Fibroblast of lung (primary cell): ENCODE data around the gene DDO. TPM values are rescaled to one million over a fixed set of nuclear protein-coding genes. Genes with fewer than 3 reads are reported as not detected.

Source experiments
- DNase-seq, 2 donors: peaks; one replicate each; pipeline versions ENCODE4 v3.0.0 to v3.0.0-alpha.2; 2010; ENCODE audit warnings: low read depth in 2 of 2
- H2AFZ ChIP-seq: 2 replicates; pipeline ENCODE4 v1.5.1; 2012; ENCODE audit warnings: low read length, control low read depth, inconsistent platforms
- H3K27ac ChIP-seq: 2 replicates; pipeline ENCODE4 v1.5.1; 2011; ENCODE audit warnings: low read length, control low read depth; ENCODE audit not compliant: insufficient read depth
- H3K27me3 ChIP-seq: 2 replicates; pipeline ENCODE4 v1.5.1; 2011; ENCODE audit warnings: mild to moderate bottlenecking, low read length; ENCODE audit not compliant: control insufficient read depth, insufficient read depth
- H3K36me3 ChIP-seq: 2 replicates; pipeline ENCODE4 v1.5.1; 2011; ENCODE audit warnings: low read length; ENCODE audit not compliant: control insufficient read depth, insufficient read depth
- H3K4me1 ChIP-seq: 2 replicates; pipeline ENCODE4 v1.5.1; 2011; ENCODE audit warnings: low read length; ENCODE audit not compliant: control insufficient read depth, insufficient read depth; ENCODE audit errors: extremely low read depth
- H3K4me2 ChIP-seq: 2 replicates; pipeline ENCODE4 v1.5.1; 2011; ENCODE audit warnings: low read length, control low read depth; ENCODE audit not compliant: insufficient read depth; ENCODE audit errors: extremely low read depth
- H3K4me3 ChIP-seq, 4 experiments: fragments of 200-600 bp in 1 of 4; sonication (generic) in 1 of 4; replicated peaks in 1 of 4; 2 replicates each; pipeline ENCODE4 v1.5.1; 2011 to 2016; ENCODE audit warnings: low read length in 4 of 4, low read depth in 3 of 4, mild to moderate bottlenecking in 3 of 4, control low read depth in 2 of 4, inconsistent platforms in 1 of 4, mixed read lengths in 1 of 4; ENCODE audit not compliant: insufficient read depth in 1 of 4; ENCODE audit errors: control extremely low read depth in 1 of 4
- H3K79me2 ChIP-seq: 2 replicates; pipeline ENCODE4 v1.5.1; 2012; ENCODE audit warnings: mild to moderate bottlenecking, low read length, inconsistent platforms; ENCODE audit not compliant: control insufficient read depth, insufficient read depth
- H3K9ac ChIP-seq: 2 replicates; pipeline ENCODE4 v1.5.1; 2011; ENCODE audit warnings: mild to moderate bottlenecking, low read length, control low read depth; ENCODE audit not compliant: insufficient read depth
- H3K9me3 ChIP-seq: 2 replicates; pipeline ENCODE4 v1.5.1; 2012; ENCODE audit warnings: low read depth, low read length; ENCODE audit not compliant: control insufficient read depth, insufficient read depth
- H4K20me1 ChIP-seq: 2 replicates; pipeline ENCODE4 v1.5.1; 2011; ENCODE audit warnings: low read length; ENCODE audit not compliant: control insufficient read depth, insufficient read depth; ENCODE audit errors: extremely low read depth
- CTCF ChIP-seq, 2 donors: IDR thresholded peaks in 1 of 2; conservative IDR thresholded peaks in 1 of 2; 1 replicate in 1 of 2; 2 replicates in 1 of 2; pipeline ENCODE4 v1.5.1; 2011 to 2012; ENCODE audit warnings: low read length in 2 of 2, control low read depth in 1 of 2, inconsistent platforms in 1 of 2, low read depth in 1 of 2, mild to moderate bottlenecking in 1 of 2
- EZH2 ChIP-seq: IDR thresholded peaks from 2 replicates; pipeline ENCODE4 v1.5.1; 2012; ENCODE audit warnings: low read length, control low read depth, mild to moderate bottlenecking; ENCODE audit errors: missing control alignments
- polyA plus RNA-seq, 2 donors: library from polyadenylated mRNA; depleted of rRNA in 1 of 2; stranded (reverse) in 1 of 2; unstranded in 1 of 2; fragments of >200 nt; gene quantifications; 2 replicates each; pipeline ENCODE4 v1.2.1, GENCODE V29; 2011 to 2012; ENCODE audit warnings: missing spikeins in 1 of 2
- total RNA-seq: library from RNA; depleted of rRNA; stranded (reverse); fragments of >200 nt; gene quantifications from 2 replicates; pipeline ENCODE4 v1.2.1, GENCODE V29; 2014

Gene DDO
- total and polyA plus RNA-seq, 2 donors (not counting 1 experiment from before 2014, with no cell fraction given): 3.9 to 12.2 TPM

- no peaks in the 10 kb centered on the region for H3K79me2 ChIP-seq
- H3K36me3 ChIP-seq: no peaks in the 10 kb centered on the region
- no peak overlapping the region for H3K27ac ChIP-seq
- no peak overlapping the region for H2AFZ ChIP-seq
- no peak overlapping the region for H3K4me2 ChIP-seq
- H3K4me3 ChIP-seq: no peak overlapping the region
- no peaks in the 10 kb centered on the region for H3K9me3 ChIP-seq
- no peaks in the 10 kb centered on the region for H3K4me1 ChIP-seq
- no peaks in the 10 kb centered on the region for H4K20me1 ChIP-seq
- TF ChIP-seq CTCF (conservative IDR thresholded peaks at IDR 0.05 in 1 of 2, IDR thresholded peaks at IDR 0.05 in 1 of 2; ENCODE audit: low read depth in 1 of 2, low read length in 2 of 2): no peak
- no peak for TF ChIP-seq EZH2
- H3K9ac ChIP-seq: no peak overlapping the region
- DNase-seq: no peak
- peaks cover 23% of the 10 kb centered on the region for H3K27me3 ChIP-seq
Observed at GRCh38 chr6:110366256-110366655, 49.1 kb downstream of the DDO start.

- Histone ChIP-seq H3K4me3 (no peak overlapping the region), H3K27ac (no peak overlapping the region), H3K36me3 (no peaks in the 10 kb centered on the region), H3K79me2 (no peaks in the 10 kb centered on the region), H4K20me1 (no peaks in the 10 kb centered on the region), H3K9me3 (no peaks in the 10 kb centered on the region), H3K27me3 (peaks cover 19% of the 10 kb centered on the region), H2AFZ (no peak overlapping the region), H3K9ac (no peak overlapping the region), H3K4me1 (no peaks in the 10 kb centered on the region), H3K4me2 (no peak overlapping the region)
- DNase-seq: no peak
- TF ChIP-seq CTCF (conservative IDR thresholded peaks at IDR 0.05 in 1 of 2, IDR thresholded peaks at IDR 0.05 in 1 of 2; ENCODE audit: low read depth in 1 of 2, low read length in 2 of 2) (no peak), EZH2 (no peak)
Observed at GRCh38 chr6:110364364-110365105, 50.8 kb downstream of the DDO start.

GRCh38 chr6:110363748-110364147, 51.6 kb downstream of the DDO start:
- DNase-seq: no peak
- no peak overlapping the region for H3K27ac ChIP-seq

More at GRCh38 chr6:110363748-110364147, 51.6 kb downstream of the DDO start:
- Histone ChIP-seq H3K9ac (no peak overlapping the region), H3K4me2 (no peak overlapping the region), H2AFZ (no peak overlapping the region), H3K4me1 (no peaks in the 10 kb centered on the region), H3K36me3 (no peaks in the 10 kb centered on the region), H3K4me3 (no peak overlapping the region), H3K9me3 (no peaks in the 10 kb centered on the region), H3K79me2 (no peaks in the 10 kb centered on the region), H3K27me3 (peaks cover 26% of the 10 kb centered on the region), H4K20me1 (no peaks in the 10 kb centered on the region)
- TF ChIP-seq CTCF (conservative IDR thresholded peaks at IDR 0.05 in 1 of 2, IDR thresholded peaks at IDR 0.05 in 1 of 2; ENCODE audit: low read depth in 1 of 2, low read length in 2 of 2) (no peak), EZH2 (no peak)
